ENCODE data around the gene GAB2.
"Not testable (repeated sequence)": the region's sequence is repeated elsewhere in the genome, so short reads cannot be mapped to it uniquely, and the experiment has no call there.

GAB2 gene

DNA sequence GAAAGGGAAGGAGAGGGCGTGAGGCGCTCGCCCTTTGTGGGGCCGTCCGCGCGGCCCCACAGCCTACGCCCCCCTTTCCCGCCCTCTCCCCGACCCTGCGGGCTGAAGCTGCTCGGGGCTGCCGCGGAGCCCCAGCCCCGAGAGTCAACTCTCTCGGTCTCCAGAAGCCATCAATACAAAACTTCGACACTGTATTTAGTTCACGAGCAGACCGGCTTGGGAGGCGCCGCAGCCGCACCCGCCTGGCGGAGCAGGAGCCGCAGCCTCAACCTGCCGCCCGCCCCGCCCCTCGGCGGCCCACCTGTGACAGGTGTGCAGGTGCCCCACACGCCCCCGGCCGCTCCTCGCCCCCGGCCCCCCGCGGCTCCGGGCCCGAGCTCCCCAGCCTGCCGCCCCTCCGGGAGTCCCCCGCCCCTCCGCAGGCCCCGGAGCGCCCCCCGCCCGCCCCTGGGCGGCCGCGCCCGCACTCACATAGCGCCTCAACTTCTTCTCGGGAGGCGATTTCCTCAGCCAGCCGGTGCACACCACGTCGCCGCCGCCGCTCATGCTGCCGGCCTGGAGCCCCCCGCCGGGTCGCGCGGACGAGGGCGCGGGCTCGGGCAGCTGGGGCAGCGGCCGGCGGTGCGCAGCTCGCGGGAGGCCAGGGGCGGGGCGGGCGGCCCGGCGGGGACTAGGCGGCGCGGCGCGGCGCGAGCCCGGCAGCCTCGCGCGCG lies at the start of gene GAB2:
Gene GAB2 (minus strand): TSS at position 646 of the 713 bp plus-strand sequence. CDS start 100 bp downstream, at position 546.
- peak in 1 of 2 donors; percentile 12 for DNase-seq (ENCODE audit: low read depth in 2 of 2)

- no peak for DNase-seq (ENCODE audit: low read depth in 2 of 2)
These were observed 49.8 kb upstream of the GAB2 start for GRCh38 chr11:78467370-78467769.

- DNase-seq (ENCODE audit: low read depth in 2 of 2): peak; percentile 2 to 4
These were observed 47.7 kb upstream of the GAB2 start for GRCh38 chr11:78465169-78465942.

GRCh38 chr11:78464787-78465168 lies 47.2 kb upstream of the GAB2 start:
- not testable (repeated sequence) for DNase-seq (ENCODE audit: low read depth in 2 of 2)

GRCh38 chr11:78460471-78460870 lies 42.9 kb upstream of the GAB2 start:
- DNase-seq (ENCODE audit: low read depth in 2 of 2): no peak

DNA sequence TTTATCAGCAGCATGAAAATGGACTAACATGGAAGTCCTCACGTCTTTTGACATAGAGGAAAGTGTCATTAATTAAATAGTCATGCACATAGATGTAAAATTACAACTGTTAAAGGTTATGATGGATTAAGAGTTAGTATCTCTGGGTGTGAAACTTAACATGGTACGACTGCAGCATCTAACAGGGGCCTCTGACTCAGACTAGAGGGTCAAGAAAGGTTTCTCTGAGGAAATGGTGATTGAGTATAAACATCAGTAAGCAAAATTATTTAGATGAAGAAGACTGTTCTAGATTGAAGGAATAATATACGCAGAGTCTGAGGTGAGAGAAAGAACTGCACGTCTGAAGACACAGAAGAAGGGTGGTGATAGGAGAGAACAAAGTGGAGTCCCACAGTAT lies 42.1 kb upstream of the GAB2 start:
- DNase-seq (ENCODE audit: low read depth in 2 of 2): no peak

DNA sequence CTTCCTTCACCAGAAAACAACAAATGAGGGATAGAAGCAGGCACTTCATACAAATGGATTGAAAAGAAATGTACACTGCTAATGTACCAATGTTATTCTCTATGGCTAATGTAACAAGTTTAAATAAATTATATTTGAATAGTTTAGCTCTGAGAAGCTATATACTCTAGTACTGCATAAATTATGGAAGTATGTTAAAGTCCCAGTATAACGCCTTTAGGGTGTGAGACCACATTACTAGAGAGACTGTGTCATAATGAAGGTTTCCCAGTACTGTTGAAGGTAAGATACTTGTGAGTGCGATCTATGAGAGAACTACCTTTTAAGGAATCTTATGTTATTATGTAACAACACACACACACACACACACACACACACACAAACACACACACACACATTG lies 39.8 kb upstream of the GAB2 start:
- no peak for DNase-seq (ENCODE audit: low read depth in 2 of 2)

- no peak for DNase-seq (ENCODE audit: low read depth in 2 of 2)
These were observed 35.7 kb upstream of the GAB2 start for GRCh38 chr11:78453140-78453935.

GRCh38 chr11:78451371-78452150 lies 33.9 kb upstream of the GAB2 start:
- no peak for DNase-seq (ENCODE audit: low read depth in 2 of 2)

DNA sequence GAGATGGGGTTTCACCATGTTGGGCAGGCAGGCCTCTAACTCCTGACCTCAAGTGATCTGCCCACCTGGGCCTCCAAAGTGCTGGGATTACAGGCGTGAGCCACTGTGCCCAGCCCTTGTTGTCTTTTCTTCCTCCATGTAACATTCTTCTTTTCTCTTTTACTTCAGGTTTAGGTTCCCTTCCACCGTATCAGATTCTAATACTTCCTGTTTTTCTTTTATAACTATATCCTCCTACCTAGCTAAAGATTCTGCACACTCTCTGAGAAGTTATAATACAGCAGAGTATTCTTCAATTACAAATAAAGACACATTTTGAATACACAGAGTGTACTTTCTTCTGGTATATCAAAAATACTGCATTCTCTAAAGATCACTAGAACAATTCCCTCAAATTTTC lies 33.2 kb upstream of the GAB2 start:
- DNase-seq (ENCODE audit: low read depth in 2 of 2): no peak

DNA sequence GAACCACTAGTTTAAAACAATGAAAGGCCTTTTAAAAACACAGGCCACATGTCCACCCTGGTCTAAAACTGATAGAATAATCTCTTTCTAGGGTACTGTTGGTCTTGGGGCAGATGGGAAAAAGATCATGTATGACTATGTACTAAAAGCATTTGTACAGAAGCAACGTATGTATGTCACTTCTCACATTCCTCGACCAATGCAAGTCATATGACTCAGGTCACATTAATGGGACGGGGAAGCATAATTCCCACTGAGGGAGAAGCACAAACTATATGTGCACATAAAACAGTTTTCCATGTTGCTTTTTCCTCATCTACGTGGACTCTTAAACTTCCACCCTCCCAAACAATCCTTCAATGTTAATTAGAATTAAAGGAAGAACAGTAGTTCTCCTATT lies 32.2 kb upstream of the GAB2 start:
- DNase-seq (ENCODE audit: low read depth in 2 of 2): no peak

DNA sequence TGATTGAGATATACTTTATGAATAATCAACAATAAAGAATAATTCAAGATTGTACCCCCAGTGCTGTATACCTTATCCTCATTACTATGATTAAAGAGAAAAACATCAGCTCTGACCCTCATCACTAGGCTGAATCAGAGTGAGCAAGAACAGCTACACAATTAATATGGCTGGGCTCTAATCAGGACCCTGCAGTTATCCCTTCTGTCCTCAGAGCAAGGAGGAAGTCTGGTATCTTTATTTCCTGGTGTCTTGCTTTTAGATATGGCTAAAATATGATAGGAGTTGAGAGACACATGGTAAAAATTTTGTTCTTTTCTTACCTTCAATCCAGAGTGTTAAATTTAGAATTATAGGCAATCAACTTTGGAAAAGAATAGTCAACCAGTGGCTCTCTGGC lies 28.6 kb upstream of the GAB2 start:
- no peak for DNase-seq (ENCODE audit: low read depth in 2 of 2)

GRCh38 chr11:78444726-78445125 lies 27.1 kb upstream of the GAB2 start:
- DNase-seq (ENCODE audit: low read depth in 2 of 2): no peak

GRCh38 chr11:78441956-78442355 lies 24.3 kb upstream of the GAB2 start:
- no peak for DNase-seq (ENCODE audit: low read depth in 2 of 2)

DNA sequence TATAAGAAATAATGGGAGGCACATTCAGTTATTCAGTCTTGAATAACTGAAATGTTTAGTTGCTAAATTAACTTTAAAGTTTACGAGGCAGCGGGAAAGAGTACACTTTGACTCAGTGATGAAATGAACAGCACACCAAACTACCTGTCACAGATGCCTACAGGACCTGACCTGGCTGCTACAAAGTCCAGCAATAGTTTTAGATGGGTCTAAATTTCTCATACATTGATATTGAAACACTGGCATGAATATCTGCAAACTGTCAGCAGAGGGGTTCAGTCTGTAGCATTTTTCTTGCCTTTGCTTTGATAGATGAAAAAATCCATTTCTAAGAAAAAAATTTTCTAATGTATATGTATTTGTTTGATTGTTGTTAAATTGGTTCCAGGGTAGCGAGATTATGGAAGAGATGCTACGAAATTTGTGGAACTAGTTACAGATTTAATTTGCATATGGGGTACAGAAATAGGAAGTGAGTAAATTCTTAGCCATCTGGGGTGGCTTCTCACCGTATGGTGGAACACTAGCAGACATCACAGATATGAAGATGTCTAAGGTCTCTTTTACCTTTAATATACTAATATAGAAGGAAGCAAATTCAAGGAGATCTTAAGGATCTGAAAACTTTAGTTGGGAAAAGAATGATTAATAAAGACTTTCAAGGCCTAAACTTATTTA lies 20.8 kb upstream of the GAB2 start:
- DNase-seq (ENCODE audit: low read depth in 2 of 2): no peak

GRCh38 chr11:78432956-78433355 lies 15.3 kb upstream of the GAB2 start:
- DNase-seq (ENCODE audit: low read depth in 2 of 2): no peak

DNA sequence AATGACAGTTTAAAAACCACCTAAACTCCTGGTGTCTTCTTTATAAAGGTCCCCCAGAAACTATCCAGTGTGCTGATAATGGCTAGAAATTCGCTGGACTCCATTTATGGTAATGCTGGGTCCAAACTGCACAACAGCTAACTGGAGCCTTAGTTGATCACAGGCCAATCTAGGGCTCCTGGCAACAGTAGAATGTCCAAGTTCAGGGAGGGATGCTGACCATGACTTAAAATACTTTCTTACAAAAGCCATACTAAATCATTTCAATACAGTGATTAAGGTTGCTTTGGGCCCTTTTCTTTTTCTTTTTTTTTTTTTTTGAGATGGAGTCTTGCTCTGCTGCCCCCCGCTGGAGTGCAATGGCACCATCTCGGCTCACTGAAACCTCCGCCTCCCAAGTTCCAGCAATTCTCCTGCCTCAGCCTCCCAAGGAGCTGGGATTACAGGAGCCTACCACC lies 14.5 kb upstream of the GAB2 start:
- DNase-seq (ENCODE audit: low read depth in 2 of 2): no peak

GRCh38 chr11:78429660-78430059 lies 12.0 kb upstream of the GAB2 start:
- DNase-seq (ENCODE audit: low read depth in 2 of 2): no peak

- no peak for DNase-seq (ENCODE audit: low read depth in 2 of 2)
These were observed 11.6 kb upstream of the GAB2 start for GRCh38 chr11:78429209-78429608.

DNA sequence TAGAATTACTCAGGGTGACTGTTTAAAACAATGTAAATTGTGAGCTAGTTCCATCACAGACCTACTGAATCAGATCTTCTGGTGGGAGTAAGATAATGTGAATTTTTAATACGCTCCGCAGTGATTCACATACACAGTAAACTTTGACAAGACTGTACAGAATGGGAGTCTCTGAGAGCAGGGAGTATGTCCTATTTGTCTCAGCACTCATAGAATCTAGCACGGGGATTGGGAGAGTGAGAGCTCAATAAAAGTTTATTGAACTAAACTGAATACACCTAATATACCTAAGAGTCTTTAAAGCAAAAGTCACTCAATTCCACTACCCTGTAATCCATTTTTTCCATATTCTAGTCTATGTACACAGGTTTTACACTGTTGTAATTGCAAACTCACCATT lies 11.2 kb upstream of the GAB2 start:
- DNase-seq (ENCODE audit: low read depth in 2 of 2): no peak

DNA sequence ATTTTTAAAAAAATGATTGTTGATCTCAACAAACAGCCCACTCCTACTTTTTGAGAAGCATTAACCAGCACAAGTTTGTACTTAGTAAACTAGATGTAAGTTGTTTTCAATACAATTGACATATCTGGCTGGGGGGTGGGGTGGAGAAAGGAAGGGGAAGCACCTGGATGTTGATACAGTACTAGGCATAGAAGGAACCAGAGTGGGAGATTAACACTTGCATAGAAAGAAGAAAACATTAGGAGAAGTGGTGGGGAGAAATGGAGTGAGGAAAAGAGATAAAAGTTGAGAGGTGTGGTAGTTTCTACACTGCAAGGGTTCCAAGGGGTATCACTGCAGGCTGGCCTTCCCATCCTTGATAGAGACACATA lies 10.6 kb upstream of the GAB2 start:
- no peak for DNase-seq (ENCODE audit: low read depth in 2 of 2)

All from stimulated activated CD4-positive, alpha-beta T cell treated with anti-CD3 and anti-CD28 coated beads, Interleukin-4, amount 100 ng/mL, for 48 hours (primary cell).